DMS 273 (cell line): ENCODE data around the gene PTX4.

Experiments
- DNase-seq: peaks from one replicate; lab custom pipeline; 2025; ENCODE audit not compliant: unreplicated experiment; lab: John Stamatoyannopoulos, UW

The PTX4 gene

GRCh38 chr16:1502092-1503004, 13.6 kb upstream of the PTX4 start:
- no peak for DNase-seq

GRCh38 chr16:1501630-1502029, 12.9 kb upstream of the PTX4 start:
- DNase-seq: no peak

GRCh38 chr16:1500465-1501150, 11.9 kb upstream of the PTX4 start:
- no peak for DNase-seq

DNA sequence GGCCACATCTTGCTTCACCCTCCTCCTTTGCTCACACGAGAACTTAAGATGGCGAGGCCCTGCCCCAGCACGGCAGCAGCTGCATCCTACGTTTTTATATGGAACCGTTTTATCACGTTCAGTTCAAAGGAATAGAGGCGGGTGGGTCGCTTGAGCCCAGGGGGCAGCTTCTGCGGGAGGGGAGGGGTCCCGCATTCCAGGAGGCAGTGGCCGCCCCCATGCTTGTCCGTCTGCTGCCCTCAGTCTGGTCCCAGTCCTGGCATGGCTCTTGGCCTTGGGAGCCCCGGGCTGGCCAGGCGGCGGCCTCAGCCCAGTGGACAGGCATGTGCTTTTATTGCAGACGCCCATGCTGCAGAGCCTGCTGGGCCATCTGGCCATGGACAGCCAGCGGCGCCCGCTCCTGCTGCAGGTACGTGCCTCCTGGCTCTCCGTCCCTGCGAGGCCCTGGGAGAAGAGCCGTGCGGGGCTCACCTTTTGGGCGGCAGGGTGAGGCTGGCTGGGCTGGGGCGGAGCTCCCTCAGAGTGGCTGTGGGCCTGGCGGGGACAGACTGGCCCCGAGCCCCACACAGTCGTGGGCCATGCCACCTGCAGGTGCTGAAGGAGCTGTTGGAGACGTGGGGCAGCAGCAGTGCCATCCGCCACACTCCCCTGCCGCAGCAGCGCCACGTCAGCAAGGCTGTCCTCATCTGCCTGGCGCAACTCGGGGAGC, 11.2 kb upstream of the PTX4 start:
- DNase-seq: no peak

- DNase-seq: no peak
These were observed 10.3 kb upstream of the PTX4 start for GRCh38 chr16:1498899-1499676.

- DNase-seq: no peak
These were observed 8.4 kb upstream of the PTX4 start for GRCh38 chr16:1497014-1497598.

GRCh38 chr16:1496464-1496863, 7.7 kb upstream of the PTX4 start:
- no peak for DNase-seq

GRCh38 chr16:1495889-1496262, 7.1 kb upstream of the PTX4 start:
- DNase-seq: no peak

DNA sequence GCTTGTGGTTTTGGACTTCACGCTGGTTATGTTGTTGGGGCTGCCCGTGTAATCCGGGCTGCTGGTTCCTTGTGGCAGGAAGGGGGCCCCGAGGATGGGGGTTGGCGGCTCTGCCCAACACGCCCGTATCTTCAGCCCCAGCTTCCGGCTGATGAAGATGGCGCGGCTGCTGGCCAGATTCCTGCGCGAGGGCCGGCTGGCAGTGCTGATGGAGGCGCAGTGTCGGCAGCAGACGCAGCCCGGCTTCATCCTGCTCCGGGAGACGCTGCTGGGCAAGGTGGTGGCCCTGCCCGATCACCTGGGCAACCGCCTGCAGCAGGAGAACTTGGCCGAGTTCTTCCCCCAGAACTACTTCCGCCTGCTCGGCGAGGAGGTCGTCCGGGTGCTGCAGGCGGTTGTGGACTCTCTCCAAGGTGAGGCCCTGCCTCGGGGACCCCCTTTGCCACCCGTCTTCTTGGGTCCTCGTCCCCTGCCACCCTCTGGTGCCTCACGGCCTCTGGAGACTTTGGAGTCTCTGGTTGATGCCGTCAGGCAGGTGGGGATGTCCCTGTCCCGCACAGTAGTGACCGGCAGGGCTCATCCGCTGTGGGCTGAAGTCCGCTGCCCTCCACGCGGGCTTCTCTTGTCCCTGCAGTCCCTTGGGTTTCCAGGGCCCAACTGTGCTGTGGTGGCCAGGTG, 6.6 kb upstream of the PTX4 start:
- no peak for DNase-seq

DNA sequence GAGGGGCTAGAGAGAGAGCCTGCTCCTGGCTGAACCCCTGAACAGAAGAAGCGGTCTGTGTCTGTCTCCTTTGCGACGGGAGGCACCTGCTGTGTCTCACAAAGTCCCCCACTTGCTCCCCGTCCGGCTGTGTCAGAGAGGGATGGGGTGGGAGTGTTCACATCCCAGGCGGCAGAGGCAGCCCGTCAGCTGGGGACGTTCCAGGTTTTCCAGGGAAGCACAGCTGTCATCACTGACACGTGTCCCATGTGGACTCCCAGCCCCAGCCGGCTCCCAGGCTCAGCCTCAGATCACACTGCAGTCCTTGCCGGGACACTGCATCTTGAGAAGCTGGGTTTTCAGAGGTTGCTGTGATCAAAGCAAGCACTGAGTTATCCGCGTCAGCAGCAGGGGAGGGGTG, 6.0 kb upstream of the PTX4 start:
- DNase-seq: peak; percentile 85

- DNase-seq: peak; percentile 73
These were observed 5.4 kb upstream of the PTX4 start for GRCh38 chr16:1494129-1494640.

GRCh38 chr16:1493746-1494094, 5.0 kb upstream of the PTX4 start:
- peak; percentile 60 for DNase-seq

DNA sequence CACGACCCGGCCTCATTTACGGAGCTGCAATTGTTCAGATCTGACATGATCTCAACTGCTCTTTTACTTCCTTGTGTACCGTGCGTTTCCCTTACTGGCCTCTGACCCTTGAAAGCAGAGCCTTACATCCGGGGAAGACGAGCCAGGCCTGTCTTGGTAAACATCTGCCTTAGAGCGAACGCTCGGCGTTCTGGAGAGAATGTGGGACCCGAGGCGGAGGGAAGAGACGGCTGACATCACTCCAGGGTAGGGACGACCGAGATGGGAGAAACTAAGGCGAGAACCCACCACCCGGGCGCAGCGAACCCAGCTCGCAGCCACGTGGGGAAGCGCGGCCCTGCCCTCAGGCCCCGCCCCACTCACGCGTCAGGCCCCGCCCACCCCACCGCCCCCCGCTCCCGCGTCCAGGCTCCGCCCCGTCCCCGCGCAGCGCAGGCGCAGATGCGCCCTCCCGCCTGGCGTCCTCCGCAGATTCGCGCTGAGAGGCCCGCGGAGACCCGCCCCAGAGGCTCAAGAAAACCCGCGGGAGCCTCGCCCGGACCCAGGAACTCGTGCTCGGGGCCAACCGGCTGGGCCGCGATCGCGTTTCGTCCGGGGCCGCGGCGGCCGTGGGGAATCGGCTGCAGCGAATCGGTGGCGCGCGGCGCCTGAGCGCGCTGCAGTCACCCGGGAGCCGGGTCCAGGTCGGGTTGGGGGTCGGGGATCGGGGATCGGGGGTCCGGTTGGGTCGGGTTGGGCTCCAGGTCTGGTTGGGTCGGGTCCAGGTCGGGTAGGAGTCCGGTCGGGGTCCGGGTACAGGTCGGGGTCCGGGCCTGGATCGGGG, 4.4 kb upstream of the PTX4 start, which contains the start of gene TELO2:
TSS of gene TELO2 (plus strand) at position 438 of the 823 bp plus-strand sequence. CDS start 922 bp downstream, outside the sequence.
- peak; percentile 93 for DNase-seq

GRCh38 chr16:1492082-1492922, 3.6 kb upstream of the PTX4 start:
- peak; percentile 41 for DNase-seq

DNA sequence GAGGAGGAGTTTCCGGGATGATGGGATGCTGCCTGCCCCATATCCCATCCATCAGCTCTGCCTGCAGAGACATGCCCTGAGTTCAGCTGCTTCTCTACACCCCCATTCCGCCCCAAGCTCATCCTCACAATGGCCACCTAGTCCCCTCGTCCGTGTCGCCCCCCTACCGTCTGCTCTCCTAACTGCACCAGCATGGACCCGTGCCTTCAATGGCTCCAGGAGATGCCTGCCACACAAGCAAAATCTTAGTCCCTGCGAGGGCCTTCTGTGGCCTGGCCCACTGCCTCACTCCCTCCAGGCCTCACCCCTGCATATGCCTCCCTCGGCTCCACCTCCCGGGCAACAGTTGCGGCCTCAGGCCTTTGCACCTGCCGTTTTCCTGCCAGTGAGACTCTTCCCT, 2.6 kb upstream of the PTX4 start:
- DNase-seq: no peak

GRCh38 chr16:1489077-1489476, 333 bp upstream of the PTX4 start:
- no peak for DNase-seq

GRCh38 chr16:1488054-1488601, 616 bp downstream of the PTX4 start:
- DNase-seq: no peak
